OCI-LY1 (cell line): ENCODE results near the gene WWP2.

Source experiments
- H2AFZ ChIP-seq: fragments of 200-600 bp; sonication (generic), shearing (Covaris generic); 2 replicates; pipeline ENCODE4 v1.6.0; 2014; ENCODE audit warnings: antibody characterized with exemption, mild to moderate bottlenecking, low read length
- H3F3A ChIP-seq: fragments of 200-600 bp; sonication (generic), shearing (Covaris generic); 2 replicates; pipeline ENCODE4 v1.6.0; 2014; ENCODE audit warnings: mild to moderate bottlenecking, antibody characterized with exemption, low read length, moderate library complexity; ENCODE audit not compliant: insufficient read depth
- H3K27ac ChIP-seq: fragments of 200-600 bp; sonication (generic); 2 replicates; pipeline ENCODE4 v1.5.1; 2014; ENCODE audit warnings: low read length, mixed run types, mild to moderate bottlenecking, low read depth; ENCODE audit not compliant: poor library complexity, severe bottlenecking
- H3K27me3 ChIP-seq: fragments of 200-600 bp; sonication (generic); 2 replicates; pipeline ENCODE4 v1.6.0; 2014; ENCODE audit warnings: antibody characterized with exemption, mild to moderate bottlenecking, low read length, moderate library complexity; ENCODE audit not compliant: insufficient read depth
- H3K36me3 ChIP-seq: fragments of 200-600 bp; sonication (generic); 2 replicates; pipeline ENCODE4 v1.6.1; 2014; ENCODE audit warnings: mild to moderate bottlenecking, antibody characterized with exemption, low read length, moderate library complexity, mixed read lengths; ENCODE audit not compliant: insufficient read depth
- H3K4me1 ChIP-seq: fragments of 200-600 bp; sonication (generic); 2 replicates; pipeline ENCODE4 v1.5.1; 2014; ENCODE audit warnings: mild to moderate bottlenecking, low read length, moderate library complexity; ENCODE audit not compliant: insufficient read depth, severe bottlenecking
- H3K4me2 ChIP-seq: fragments of 200-600 bp; sonication (generic), shearing (Covaris generic); 2 replicates; pipeline ENCODE4 v1.6.1; 2014; ENCODE audit warnings: low read length
- H3K4me3 ChIP-seq: fragments of 200-600 bp; sonication (generic); 2 replicates; pipeline ENCODE4 v1.5.1; 2014; ENCODE audit warnings: low read length, low read depth, mild to moderate bottlenecking, mixed read lengths; ENCODE audit not compliant: poor library complexity, severe bottlenecking
- H3K79me2 ChIP-seq: fragments of 200-600 bp; shearing (Covaris generic); 2 replicates; pipeline ENCODE4 v1.6.1; 2016; ENCODE audit warnings: mixed run types, low read length, mixed read lengths; ENCODE audit not compliant: insufficient read depth
- H3K9ac ChIP-seq: fragments of 200-600 bp; sonication (generic), shearing (Covaris generic); 2 replicates; pipeline ENCODE4 v1.6.1; 2014; ENCODE audit warnings: mild to moderate bottlenecking, low read length, mixed read lengths
- H3K9me2 ChIP-seq: fragments of 200-600 bp; sonication (generic), shearing (Covaris generic); 2 replicates; pipeline ENCODE4 v1.6.1; 2014; ENCODE audit warnings: low read depth, mild to moderate bottlenecking, low read length, mixed read lengths
- H3K9me3 ChIP-seq: fragments of 200-600 bp; shearing (Covaris generic); 2 replicates; pipeline ENCODE4 v1.6.1; 2014; ENCODE audit warnings: low read length, mixed read lengths
- H4K20me1 ChIP-seq: fragments of 200-600 bp; sonication (generic), shearing (Covaris generic); 2 replicates; pipeline ENCODE4 v1.6.0; 2016; ENCODE audit warnings: mild to moderate bottlenecking, low read length; ENCODE audit not compliant: insufficient read depth
- EZH2 ChIP-seq: fragments of 200-600 bp; sonication (generic), shearing (Covaris generic); IDR thresholded peaks from 2 replicates; pipeline ENCODE4 v1.8.0; 2017; ENCODE audit warnings: borderline replicate concordance, mixed run types, mild to moderate bottlenecking, antibody characterized with exemption, low read length, moderate library complexity, mixed read lengths
- TF ChIP-seq, protein P1 (sequence below): fragments of 200-600 bp; sonication (generic), shearing (Covaris generic); IDR thresholded peaks from 2 replicates; pipeline ENCODE4 v1.5.1; 2017; ENCODE audit warnings: mild to moderate bottlenecking, antibody characterized with exemption, low read length, moderate library complexity, mixed read lengths

The WWP2 gene

GRCh38 chr16:69938981-69939820, 177.1 kb downstream of the WWP2 start:
- Histone ChIP-seq H3K4me3 (no peak overlapping the region), H3K79me2 (no peaks in the 10 kb centered on the region), H3F3A (no peaks in the 10 kb centered on the region), H3K9ac (no peak overlapping the region), H3K27me3 (no peaks in the 10 kb centered on the region), H2AFZ (no peak overlapping the region), H3K9me2 (no peaks in the 10 kb centered on the region), H3K4me1 (no peaks in the 10 kb centered on the region), H3K9me3 (no peaks in the 10 kb centered on the region), H3K4me2 (no peak overlapping the region), H4K20me1 (no peaks in the 10 kb centered on the region), H3K36me3 (peaks cover 17% of the 10 kb centered on the region; the same call in 1 of the 2 replicates), H3K27ac (no peak overlapping the region)
- TF ChIP-seq, protein P1, sequence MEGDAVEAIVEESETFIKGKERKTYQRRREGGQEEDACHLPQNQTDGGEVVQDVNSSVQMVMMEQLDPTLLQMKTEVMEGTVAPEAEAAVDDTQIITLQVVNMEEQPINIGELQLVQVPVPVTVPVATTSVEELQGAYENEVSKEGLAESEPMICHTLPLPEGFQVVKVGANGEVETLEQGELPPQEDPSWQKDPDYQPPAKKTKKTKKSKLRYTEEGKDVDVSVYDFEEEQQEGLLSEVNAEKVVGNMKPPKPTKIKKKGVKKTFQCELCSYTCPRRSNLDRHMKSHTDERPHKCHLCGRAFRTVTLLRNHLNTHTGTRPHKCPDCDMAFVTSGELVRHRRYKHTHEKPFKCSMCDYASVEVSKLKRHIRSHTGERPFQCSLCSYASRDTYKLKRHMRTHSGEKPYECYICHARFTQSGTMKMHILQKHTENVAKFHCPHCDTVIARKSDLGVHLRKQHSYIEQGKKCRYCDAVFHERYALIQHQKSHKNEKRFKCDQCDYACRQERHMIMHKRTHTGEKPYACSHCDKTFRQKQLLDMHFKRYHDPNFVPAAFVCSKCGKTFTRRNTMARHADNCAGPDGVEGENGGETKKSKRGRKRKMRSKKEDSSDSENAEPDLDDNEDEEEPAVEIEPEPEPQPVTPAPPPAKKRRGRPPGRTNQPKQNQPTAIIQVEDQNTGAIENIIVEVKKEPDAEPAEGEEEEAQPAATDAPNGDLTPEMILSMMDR, result no peak
- no peak for TF ChIP-seq EZH2

- TF ChIP-seq, protein P1, result no peak
- no peak for TF ChIP-seq EZH2
- Histone ChIP-seq H4K20me1 (no peaks in the 10 kb centered on the region), H2AFZ (no peak overlapping the region), H3K27ac (no peak overlapping the region), H3K4me3 (no peak overlapping the region), H3K9ac (no peak overlapping the region), H3K9me3 (no peaks in the 10 kb centered on the region), H3K27me3 (no peaks in the 10 kb centered on the region), H3F3A (no peaks in the 10 kb centered on the region), H3K9me2 (no peaks in the 10 kb centered on the region), H3K79me2 (no peaks in the 10 kb centered on the region), H3K36me3 (peaks cover 12% of the 10 kb centered on the region; the same call in 1 of the 2 replicates), H3K4me2 (no peak overlapping the region), H3K4me1 (no peaks in the 10 kb centered on the region)
Observed at GRCh38 chr16:69939821-69940585, 177.9 kb downstream of the WWP2 start.

DNA sequence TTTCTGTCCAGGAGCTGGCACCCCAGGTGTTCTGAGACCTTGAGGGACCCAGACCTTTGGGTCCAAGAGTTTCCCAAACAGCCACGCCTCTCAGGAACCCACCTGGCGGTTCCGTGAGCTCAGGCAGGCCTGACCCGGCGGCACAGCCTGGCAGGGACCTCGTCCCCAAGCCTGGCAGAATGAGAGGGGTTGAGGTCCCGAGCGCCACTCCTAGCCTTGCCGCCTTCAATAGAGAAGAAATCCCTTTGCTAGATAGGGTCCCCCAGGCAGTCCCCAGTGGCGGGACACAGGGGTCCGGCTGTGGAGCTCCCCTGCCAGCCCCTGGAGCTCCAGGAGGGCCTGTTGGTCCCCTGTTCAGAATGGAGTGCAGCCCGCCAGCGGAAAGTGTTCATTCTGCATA, 178.5 kb downstream of the WWP2 start:
- no peaks in the 10 kb centered on the region for H3K4me1 ChIP-seq
- no peak overlapping the region for H3K27ac ChIP-seq
- H3K36me3 ChIP-seq, result peaks cover 12% of the 10 kb centered on the region; the same call in 1 of the 2 replicates
- no peak overlapping the region for H3K4me3 ChIP-seq
- no peak overlapping the region for H2AFZ ChIP-seq
- H3K79me2 ChIP-seq, result no peaks in the 10 kb centered on the region
- H3K27me3 ChIP-seq, result no peaks in the 10 kb centered on the region
- H3K9ac ChIP-seq, result no peak overlapping the region
- H3K9me3 ChIP-seq, result no peaks in the 10 kb centered on the region
- H3K4me2 ChIP-seq, result no peak overlapping the region
- no peaks in the 10 kb centered on the region for H4K20me1 ChIP-seq
- H3F3A ChIP-seq, result no peaks in the 10 kb centered on the region
- TF ChIP-seq EZH2, result no peak
- TF ChIP-seq, protein P1, result no peak
- no peaks in the 10 kb centered on the region for H3K9me2 ChIP-seq
